H9 (cell line): ENCODE measurements around the gene INSRR. TPM values are rescaled to one million over a fixed set of nuclear protein-coding genes. Genes with fewer than 3 reads are reported as not detected.

Experiments
- DNase-seq: peaks from one replicate; pipeline ENCODE4 v3.0.0-alpha.2; 2017
- H2AFZ ChIP-seq: one replicate; pipeline ENCODE4 v1.6.1; 2013; ENCODE audit warnings: mild to moderate bottlenecking, low read length, control low read depth, moderate library complexity
- H2AK5ac ChIP-seq: 2 replicates; pipeline ENCODE4 v1.6.1; 2013; ENCODE audit warnings: low read length, control low read depth, mixed read lengths; ENCODE audit not compliant: insufficient read length
- H2BK120ac ChIP-seq: one replicate; pipeline ENCODE4 v1.6.1; 2013; ENCODE audit warnings: low read depth, mild to moderate bottlenecking, low read length, control low read depth, inconsistent platforms; ENCODE audit not compliant: poor library complexity, severe bottlenecking
- H2BK12ac ChIP-seq: 2 replicates; pipeline ENCODE4 v1.6.1; 2013; ENCODE audit warnings: low read length, control low read depth, mixed read lengths, low read depth; ENCODE audit not compliant: insufficient read length
- H2BK15ac ChIP-seq: 2 replicates; pipeline ENCODE4 v1.6.1; 2013; ENCODE audit warnings: low read depth, low read length, control low read depth
- H2BK20ac ChIP-seq: one replicate; pipeline ENCODE4 v1.6.1; 2013; ENCODE audit warnings: low read depth, mild to moderate bottlenecking, low read length, control low read depth, inconsistent platforms; ENCODE audit not compliant: poor library complexity, severe bottlenecking
- H2BK5ac ChIP-seq: 2 replicates; pipeline ENCODE4 v1.6.1; 2013; ENCODE audit warnings: low read length, control low read depth, mixed read lengths; ENCODE audit not compliant: insufficient read length
- H3K14ac ChIP-seq: 2 replicates; pipeline ENCODE4 v1.6.1; 2013; ENCODE audit warnings: low read length, control low read depth; ENCODE audit not compliant: insufficient read depth
- H3K18ac ChIP-seq: 2 replicates; pipeline ENCODE4 v1.6.1; 2013; ENCODE audit warnings: low read depth, mild to moderate bottlenecking, mixed read lengths, low read length, control low read depth; ENCODE audit not compliant: insufficient read length
- H3K23ac ChIP-seq: 2 replicates; pipeline ENCODE4 v1.6.1; 2013; ENCODE audit warnings: low read length, control low read depth, mixed read lengths, low read depth; ENCODE audit not compliant: insufficient read length
- H3K23me2 ChIP-seq: 2 replicates; pipeline ENCODE4 v1.6.1; 2013; ENCODE audit warnings: low read depth, mild to moderate bottlenecking, mixed read lengths, low read length, control low read depth; ENCODE audit not compliant: insufficient read length, poor library complexity, severe bottlenecking
- H3K27ac ChIP-seq: 2 replicates; pipeline ENCODE4 v1.5.1; 2013; ENCODE audit warnings: low read length, control low read depth, mixed read lengths, low read depth; ENCODE audit not compliant: insufficient read length
- H3K27me3 ChIP-seq: 2 replicates; pipeline ENCODE4 v1.6.1; 2013; ENCODE audit warnings: low read length, control low read depth, inconsistent platforms; ENCODE audit not compliant: insufficient read depth
- H3K4ac ChIP-seq: 2 replicates; pipeline ENCODE4 v1.6.1; 2013; ENCODE audit warnings: low read depth, mild to moderate bottlenecking, control low read depth, inconsistent platforms, low read length, moderate library complexity
- H3K4me1 ChIP-seq: 2 replicates; pipeline ENCODE4 v1.6.1; 2013; ENCODE audit warnings: low read length, control low read depth, inconsistent platforms; ENCODE audit not compliant: insufficient read depth
- H3K4me2 ChIP-seq: 2 replicates; pipeline ENCODE4 v1.6.1; 2013; ENCODE audit warnings: low read length, control low read depth, mixed read lengths; ENCODE audit not compliant: insufficient read length, insufficient read depth
- H3K56ac ChIP-seq: 2 replicates; pipeline ENCODE4 v1.6.1; 2013; ENCODE audit warnings: low read depth, mild to moderate bottlenecking, mixed read lengths, low read length, control low read depth; ENCODE audit not compliant: insufficient read length
- H3K79me1 ChIP-seq: 2 replicates; pipeline ENCODE4 v1.6.1; 2013; ENCODE audit warnings: low read depth, mild to moderate bottlenecking, moderate library complexity, low read length, control low read depth, inconsistent platforms; ENCODE audit not compliant: insufficient read depth, poor library complexity, severe bottlenecking
- H3K79me2 ChIP-seq: 2 replicates; pipeline ENCODE4 v1.6.1; 2013; ENCODE audit warnings: low read length, control low read depth, inconsistent platforms; ENCODE audit not compliant: insufficient read depth
- H3K9ac ChIP-seq: 2 replicates; pipeline ENCODE4 v1.6.1; 2013; ENCODE audit warnings: low read length, control low read depth, mixed read lengths; ENCODE audit not compliant: insufficient read length; ENCODE audit errors: extremely low read depth
- H3K9me3 ChIP-seq: one replicate; pipeline ENCODE4 v1.6.1; 2013; ENCODE audit warnings: low read depth, low read length, inconsistent platforms; ENCODE audit not compliant: control insufficient read depth
- H3T11ph ChIP-seq: one replicate; pipeline ENCODE4 v1.6.1; 2013; ENCODE audit warnings: mild to moderate bottlenecking, low read length, control low read depth, inconsistent platforms
- H4K20me1 ChIP-seq: one replicate; pipeline ENCODE4 v1.6.1; 2013; ENCODE audit not compliant: control insufficient read depth, insufficient read length, insufficient read depth
- H4K5ac ChIP-seq: 2 replicates; pipeline ENCODE4 v1.6.1; 2013; ENCODE audit warnings: low read depth, mild to moderate bottlenecking, mixed read lengths, low read length, control low read depth; ENCODE audit not compliant: insufficient read length
- H4K8ac ChIP-seq: replicated peaks from 2 replicates; pipeline ENCODE4 v1.6.1; 2013; ENCODE audit warnings: low read length, control low read depth, mixed read lengths, low read depth; ENCODE audit not compliant: insufficient read length
- H4K91ac ChIP-seq: 2 replicates; pipeline ENCODE4 v1.6.1; 2013; ENCODE audit warnings: low read depth, mild to moderate bottlenecking, moderate library complexity, mixed read lengths, low read length, control low read depth; ENCODE audit not compliant: insufficient read length
- H3K27ac Mint-ChIP-seq, 3 experiments: 2 replicates in 2 of 3; 3 replicates in 1 of 3; pipeline ENCODE4 v1.8.0; 2020 to 2021; ENCODE audit warnings: mixed read lengths in 3 of 3, mild to moderate bottlenecking in 1 of 3, moderate library complexity in 1 of 3
- H3K27me3 Mint-ChIP-seq: 2 replicates; pipeline ENCODE4 v1.8.0; 2021; ENCODE audit warnings: low read depth, mild to moderate bottlenecking, moderate library complexity, mixed read lengths
- H3K36me3 Mint-ChIP-seq, 3 experiments: 2 replicates in 2 of 3; 3 replicates in 1 of 3; pipeline ENCODE4 v1.8.0; 2020 to 2021; ENCODE audit warnings: low read depth in 3 of 3, mixed read lengths in 3 of 3; ENCODE audit not compliant: insufficient read depth in 1 of 3
- H3K4me1 Mint-ChIP-seq, 2 experiments: 2 replicates each; pipeline ENCODE4 v1.8.0; 2020; ENCODE audit warnings: mixed read lengths in 2 of 2
- H3K4me3 Mint-ChIP-seq, 2 experiments: 2 replicates in 1 of 2; 3 replicates in 1 of 2; pipeline ENCODE4 v1.8.0; 2020 to 2021; ENCODE audit warnings: mild to moderate bottlenecking in 2 of 2, mixed read lengths in 2 of 2, moderate library complexity in 1 of 2
- H3K9me3 Mint-ChIP-seq, 2 experiments: 2 replicates in 1 of 2; 3 replicates in 1 of 2; pipeline ENCODE4 v1.8.0; 2020; ENCODE audit warnings: mild to moderate bottlenecking in 2 of 2, mixed read lengths in 2 of 2, moderate library complexity in 1 of 2
- WGBS: extraction: QIAGEN DNeasy Blood & Tissue Kit; methylation state at CpG from one replicate; pipeline ENCODE4 v1.1.7; 2013; ENCODE audit warnings: missing lambda C conversion rate, low lambda C conversion rate, mixed read lengths; ENCODE audit not compliant: insufficient read length; ENCODE audit errors: extremely low coverage; 5-methylcytosine and 5-hydroxymethylcytosine counted together
- total RNA-seq: library from RNA; stranded (reverse); gene quantifications from 2 replicates; pipeline ENCODE4 v1.2.1, GENCODE V29; 2021
- TF ChIP-seq, protein P1 (sequence below): fragments of 200-600 bp; sonication (generic); conservative IDR thresholded peaks from 3 replicates; pipeline ENCODE4 v1.8.0; 2021; ENCODE audit warnings: antibody characterized with exemption, mild to moderate bottlenecking

Gene INSRR
- total RNA-seq, 1 experiment from 2014 or later: not detected

DNA sequence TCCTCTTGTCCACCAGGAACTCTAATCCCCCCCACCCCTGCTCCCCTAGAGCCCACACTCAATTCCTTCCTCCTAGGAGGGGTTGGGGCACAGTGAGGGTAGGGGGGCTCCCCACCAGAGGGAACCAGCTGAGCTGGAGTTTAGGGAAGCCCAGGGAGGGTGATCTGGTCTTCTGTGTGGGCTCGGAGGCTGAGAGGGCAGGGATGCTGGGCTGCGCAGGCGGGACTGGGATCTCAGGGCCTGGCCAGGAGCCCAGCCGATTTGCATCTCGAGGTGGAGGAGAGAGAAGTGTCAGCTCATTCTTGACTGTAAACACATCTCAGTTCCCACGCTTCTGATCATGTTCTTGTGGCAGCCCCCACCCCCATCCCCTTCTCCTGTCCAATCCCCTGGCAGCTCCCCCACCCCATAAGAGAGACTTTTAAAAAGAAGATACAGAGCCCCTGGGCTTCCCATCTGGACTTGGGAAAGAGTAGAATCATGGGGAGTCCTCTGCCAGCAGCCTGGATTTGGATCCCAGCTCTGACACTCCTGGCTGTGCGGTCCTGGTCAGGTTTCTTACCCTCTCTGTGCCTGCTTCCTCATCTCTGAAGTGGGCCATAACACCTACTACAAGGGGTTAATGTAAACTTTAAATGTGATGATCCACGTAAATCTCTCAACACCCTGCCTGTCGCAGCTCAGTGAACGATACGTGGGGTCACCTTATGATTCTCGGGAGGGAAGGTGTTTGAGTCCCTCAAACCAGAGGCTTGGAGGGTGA is 41.2 kb upstream of the INSRR start:
- Mint-ChIP-seq H3K27me3 (peaks cover 50% of the 10 kb centered on the region), H3K9me3 (no peaks in the 10 kb centered on the region), H3K27ac (no peak overlapping the region), H3K4me1 (peaks cover 15 to 34% of the 10 kb centered on the region in 2 experiments), H3K4me3 (no peak overlapping the region; a peak in 1 of 5 replicates), H3K36me3 (no peaks in the 10 kb centered on the region)
- WGBS: no CpG with 5 or more reads among the region's 12 CpGs
- Histone ChIP-seq H3K4ac (no peak overlapping the region), H2BK120ac (no peak overlapping the region), H4K20me1 (no peaks in the 10 kb centered on the region), H3K27me3 (no peaks in the 10 kb centered on the region; the same call in 1 of the 2 replicates), H3K27ac (no peak overlapping the region), H4K8ac (no peak overlapping the region), H4K91ac (no peak overlapping the region), H2BK5ac (no peak overlapping the region), H2BK12ac (no peak overlapping the region), H2BK20ac (no peak overlapping the region), H2AK5ac (no peak overlapping the region), H3K4me1 (no peaks in the 10 kb centered on the region), H3K23me2 (no peaks in the 10 kb centered on the region), H3K14ac (no peak overlapping the region), H2AFZ (no peak overlapping the region), H3K18ac (no peak overlapping the region), H3K79me2 (no peaks in the 10 kb centered on the region), H3K56ac (no peak overlapping the region), H3T11ph (no peak overlapping the region), H3K9ac (no peak overlapping the region), H3K9me3 (no peaks in the 10 kb centered on the region), H3K23ac (no peak overlapping the region), H2BK15ac (no peak overlapping the region), H4K5ac (no peak overlapping the region), H3K4me2 (no peak overlapping the region), H3K79me1 (no peaks in the 10 kb centered on the region)
- TF ChIP-seq, protein P1, sequence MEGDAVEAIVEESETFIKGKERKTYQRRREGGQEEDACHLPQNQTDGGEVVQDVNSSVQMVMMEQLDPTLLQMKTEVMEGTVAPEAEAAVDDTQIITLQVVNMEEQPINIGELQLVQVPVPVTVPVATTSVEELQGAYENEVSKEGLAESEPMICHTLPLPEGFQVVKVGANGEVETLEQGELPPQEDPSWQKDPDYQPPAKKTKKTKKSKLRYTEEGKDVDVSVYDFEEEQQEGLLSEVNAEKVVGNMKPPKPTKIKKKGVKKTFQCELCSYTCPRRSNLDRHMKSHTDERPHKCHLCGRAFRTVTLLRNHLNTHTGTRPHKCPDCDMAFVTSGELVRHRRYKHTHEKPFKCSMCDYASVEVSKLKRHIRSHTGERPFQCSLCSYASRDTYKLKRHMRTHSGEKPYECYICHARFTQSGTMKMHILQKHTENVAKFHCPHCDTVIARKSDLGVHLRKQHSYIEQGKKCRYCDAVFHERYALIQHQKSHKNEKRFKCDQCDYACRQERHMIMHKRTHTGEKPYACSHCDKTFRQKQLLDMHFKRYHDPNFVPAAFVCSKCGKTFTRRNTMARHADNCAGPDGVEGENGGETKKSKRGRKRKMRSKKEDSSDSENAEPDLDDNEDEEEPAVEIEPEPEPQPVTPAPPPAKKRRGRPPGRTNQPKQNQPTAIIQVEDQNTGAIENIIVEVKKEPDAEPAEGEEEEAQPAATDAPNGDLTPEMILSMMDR: no peak
- DNase-seq: no peak
